Fibroblast of lung (primary cell): ENCODE results near the gene ONECUT3. TPM values are rescaled to one million over a fixed set of nuclear protein-coding genes. Genes with fewer than 3 reads are reported as not detected.

ENCODE experiments used
- DNase-seq, 2 donors: peaks; one replicate each; pipeline versions ENCODE4 v3.0.0 to v3.0.0-alpha.2; 2010; ENCODE audit warnings: low read depth in 2 of 2
- H2AFZ ChIP-seq: 2 replicates; pipeline ENCODE4 v1.5.1; 2012; ENCODE audit warnings: low read length, control low read depth, inconsistent platforms
- H3K27ac ChIP-seq: 2 replicates; pipeline ENCODE4 v1.5.1; 2011; ENCODE audit warnings: low read length, control low read depth; ENCODE audit not compliant: insufficient read depth
- H3K27me3 ChIP-seq: 2 replicates; pipeline ENCODE4 v1.5.1; 2011; ENCODE audit warnings: mild to moderate bottlenecking, low read length; ENCODE audit not compliant: control insufficient read depth, insufficient read depth
- H3K36me3 ChIP-seq: 2 replicates; pipeline ENCODE4 v1.5.1; 2011; ENCODE audit warnings: low read length; ENCODE audit not compliant: control insufficient read depth, insufficient read depth
- H3K4me1 ChIP-seq: 2 replicates; pipeline ENCODE4 v1.5.1; 2011; ENCODE audit warnings: low read length; ENCODE audit not compliant: control insufficient read depth, insufficient read depth; ENCODE audit errors: extremely low read depth
- H3K4me2 ChIP-seq: 2 replicates; pipeline ENCODE4 v1.5.1; 2011; ENCODE audit warnings: low read length, control low read depth; ENCODE audit not compliant: insufficient read depth; ENCODE audit errors: extremely low read depth
- H3K4me3 ChIP-seq, 4 experiments: fragments of 200-600 bp in 1 of 4; sonication (generic) in 1 of 4; replicated peaks in 1 of 4; 2 replicates each; pipeline ENCODE4 v1.5.1; 2011 to 2016; ENCODE audit warnings: low read length in 4 of 4, low read depth in 3 of 4, mild to moderate bottlenecking in 3 of 4, control low read depth in 2 of 4, inconsistent platforms in 1 of 4, mixed read lengths in 1 of 4; ENCODE audit not compliant: insufficient read depth in 1 of 4; ENCODE audit errors: control extremely low read depth in 1 of 4
- H3K79me2 ChIP-seq: 2 replicates; pipeline ENCODE4 v1.5.1; 2012; ENCODE audit warnings: mild to moderate bottlenecking, low read length, inconsistent platforms; ENCODE audit not compliant: control insufficient read depth, insufficient read depth
- H3K9ac ChIP-seq: 2 replicates; pipeline ENCODE4 v1.5.1; 2011; ENCODE audit warnings: mild to moderate bottlenecking, low read length, control low read depth; ENCODE audit not compliant: insufficient read depth
- H3K9me3 ChIP-seq: 2 replicates; pipeline ENCODE4 v1.5.1; 2012; ENCODE audit warnings: low read depth, low read length; ENCODE audit not compliant: control insufficient read depth, insufficient read depth
- H4K20me1 ChIP-seq: 2 replicates; pipeline ENCODE4 v1.5.1; 2011; ENCODE audit warnings: low read length; ENCODE audit not compliant: control insufficient read depth, insufficient read depth; ENCODE audit errors: extremely low read depth
- EZH2 ChIP-seq: IDR thresholded peaks from 2 replicates; pipeline ENCODE4 v1.5.1; 2012; ENCODE audit warnings: low read length, control low read depth, mild to moderate bottlenecking; ENCODE audit errors: missing control alignments
- polyA plus RNA-seq, 2 donors: library from polyadenylated mRNA; depleted of rRNA in 1 of 2; stranded (reverse) in 1 of 2; unstranded in 1 of 2; fragments of >200 nt; gene quantifications; 2 replicates each; pipeline ENCODE4 v1.2.1, GENCODE V29; 2011 to 2012; ENCODE audit warnings: missing spikeins in 1 of 2
- total RNA-seq: library from RNA; depleted of rRNA; stranded (reverse); fragments of >200 nt; gene quantifications from 2 replicates; pipeline ENCODE4 v1.2.1, GENCODE V29; 2014
- TF ChIP-seq, protein P1 (sequence below), 2 donors: IDR thresholded peaks in 1 of 2; conservative IDR thresholded peaks in 1 of 2; 1 replicate in 1 of 2; 2 replicates in 1 of 2; pipeline ENCODE4 v1.5.1; 2011 to 2012; ENCODE audit warnings: low read length in 2 of 2, control low read depth in 1 of 2, inconsistent platforms in 1 of 2, low read depth in 1 of 2, mild to moderate bottlenecking in 1 of 2

ONECUT3 gene
- total and polyA plus RNA-seq, 2 donors (not counting 1 experiment from before 2014, with no cell fraction given): not detected

DNA sequence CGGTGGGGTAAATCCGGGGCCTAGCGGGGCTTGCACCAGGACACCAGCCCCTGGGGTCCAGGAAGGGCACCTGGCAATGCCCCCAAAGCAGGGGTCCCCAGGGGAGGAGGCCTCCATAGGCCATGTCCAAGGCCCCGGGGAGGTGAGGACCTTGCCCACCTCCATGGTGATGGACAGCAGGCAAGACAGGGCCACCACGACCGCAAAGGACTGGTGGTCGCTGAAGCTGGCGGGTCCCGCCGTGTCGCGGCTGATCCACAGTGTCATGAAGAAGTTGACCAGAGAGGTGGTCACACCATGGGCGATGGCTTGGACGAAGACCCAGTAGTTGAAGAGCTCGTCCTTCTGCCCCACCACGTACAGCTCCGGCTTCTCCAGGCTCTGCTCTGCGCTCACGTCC lies 32.0 kb downstream of the ONECUT3 start:
- Histone ChIP-seq H3K79me2 (no peaks in the 10 kb centered on the region), H3K4me1 (no peaks in the 10 kb centered on the region), H3K27me3 (peaks cover 6% of the 10 kb centered on the region), H3K4me3 (no peak overlapping the region), H3K27ac (no peak overlapping the region), H3K9ac (no peak overlapping the region), H3K9me3 (no peaks in the 10 kb centered on the region), H2AFZ (no peak overlapping the region), H3K36me3 (no peaks in the 10 kb centered on the region), H4K20me1 (no peaks in the 10 kb centered on the region), H3K4me2 (no peak overlapping the region)
- no peak for TF ChIP-seq EZH2
- TF ChIP-seq, protein P1, sequence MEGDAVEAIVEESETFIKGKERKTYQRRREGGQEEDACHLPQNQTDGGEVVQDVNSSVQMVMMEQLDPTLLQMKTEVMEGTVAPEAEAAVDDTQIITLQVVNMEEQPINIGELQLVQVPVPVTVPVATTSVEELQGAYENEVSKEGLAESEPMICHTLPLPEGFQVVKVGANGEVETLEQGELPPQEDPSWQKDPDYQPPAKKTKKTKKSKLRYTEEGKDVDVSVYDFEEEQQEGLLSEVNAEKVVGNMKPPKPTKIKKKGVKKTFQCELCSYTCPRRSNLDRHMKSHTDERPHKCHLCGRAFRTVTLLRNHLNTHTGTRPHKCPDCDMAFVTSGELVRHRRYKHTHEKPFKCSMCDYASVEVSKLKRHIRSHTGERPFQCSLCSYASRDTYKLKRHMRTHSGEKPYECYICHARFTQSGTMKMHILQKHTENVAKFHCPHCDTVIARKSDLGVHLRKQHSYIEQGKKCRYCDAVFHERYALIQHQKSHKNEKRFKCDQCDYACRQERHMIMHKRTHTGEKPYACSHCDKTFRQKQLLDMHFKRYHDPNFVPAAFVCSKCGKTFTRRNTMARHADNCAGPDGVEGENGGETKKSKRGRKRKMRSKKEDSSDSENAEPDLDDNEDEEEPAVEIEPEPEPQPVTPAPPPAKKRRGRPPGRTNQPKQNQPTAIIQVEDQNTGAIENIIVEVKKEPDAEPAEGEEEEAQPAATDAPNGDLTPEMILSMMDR (conservative IDR thresholded peaks at IDR 0.05 in 1 of 2, IDR thresholded peaks at IDR 0.05 in 1 of 2; ENCODE audit: low read depth in 1 of 2, low read length in 2 of 2): no peak
- no peak for DNase-seq

DNA sequence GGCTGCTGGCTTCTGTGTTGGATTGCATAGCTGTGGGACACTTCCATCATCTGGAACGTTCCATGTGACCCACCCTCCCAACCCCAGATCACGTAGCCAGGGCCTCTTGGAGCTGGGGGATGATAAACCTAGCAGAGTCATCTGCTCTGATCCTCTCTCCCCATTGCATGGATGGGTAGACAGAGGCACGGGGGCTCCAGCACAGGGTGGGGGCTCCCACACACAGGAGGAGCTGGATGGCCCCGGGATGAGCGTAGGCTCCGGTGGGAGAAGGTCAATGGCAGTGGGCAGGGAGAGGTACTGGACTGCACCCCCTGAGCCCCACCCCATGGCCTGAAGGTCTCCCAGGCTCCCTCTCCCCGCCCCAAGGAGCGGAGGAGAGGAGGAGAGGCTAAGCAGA lies 33.4 kb downstream of the ONECUT3 start:
- no peak overlapping the region for H3K27ac ChIP-seq
- no peak overlapping the region for H2AFZ ChIP-seq
- no peaks in the 10 kb centered on the region for H3K4me1 ChIP-seq
- H3K9me3 ChIP-seq: no peaks in the 10 kb centered on the region
- no peak overlapping the region for H3K4me3 ChIP-seq
- H3K79me2 ChIP-seq: no peaks in the 10 kb centered on the region
- peaks cover 6% of the 10 kb centered on the region for H3K27me3 ChIP-seq
- no peak overlapping the region for H3K4me2 ChIP-seq
- H3K36me3 ChIP-seq: no peaks in the 10 kb centered on the region
- H4K20me1 ChIP-seq: no peaks in the 10 kb centered on the region
- no peak for DNase-seq
- no peak overlapping the region for H3K9ac ChIP-seq
- no peak for TF ChIP-seq EZH2
- TF ChIP-seq, protein P1 (conservative IDR thresholded peaks at IDR 0.05 in 1 of 2, IDR thresholded peaks at IDR 0.05 in 1 of 2; ENCODE audit: low read depth in 1 of 2, low read length in 2 of 2): no peak

DNA sequence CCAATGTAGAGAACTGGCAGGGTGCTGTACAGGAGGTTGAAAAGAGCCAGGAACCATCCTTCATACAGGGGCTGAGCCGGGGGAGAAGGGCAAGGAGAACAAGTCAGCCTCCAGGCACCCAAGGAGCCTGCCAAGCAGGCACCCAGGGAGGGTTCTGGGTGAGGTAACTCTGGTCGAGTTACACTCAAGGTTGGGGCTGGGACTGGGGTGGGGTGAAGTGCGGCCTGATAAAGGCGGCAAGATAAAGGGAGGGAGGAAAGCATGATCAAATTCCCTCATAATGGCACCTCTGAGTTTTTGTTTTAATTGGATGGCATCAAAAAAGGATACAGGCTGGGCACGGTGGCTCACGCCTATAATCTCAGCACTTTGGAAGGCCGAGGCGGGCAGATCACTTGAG lies 33.8 kb downstream of the ONECUT3 start:
- DNase-seq: no peak
- no peak overlapping the region for H3K4me2 ChIP-seq
- no peak for TF ChIP-seq EZH2
- TF ChIP-seq, protein P1 (conservative IDR thresholded peaks at IDR 0.05 in 1 of 2, IDR thresholded peaks at IDR 0.05 in 1 of 2; ENCODE audit: low read depth in 1 of 2, low read length in 2 of 2): no peak
- H3K9ac ChIP-seq: no peak overlapping the region
- H3K4me1 ChIP-seq: no peaks in the 10 kb centered on the region
- H3K36me3 ChIP-seq: no peaks in the 10 kb centered on the region
- H4K20me1 ChIP-seq: no peaks in the 10 kb centered on the region
- no peaks in the 10 kb centered on the region for H3K9me3 ChIP-seq
- H3K79me2 ChIP-seq: no peaks in the 10 kb centered on the region
- peaks cover 6% of the 10 kb centered on the region for H3K27me3 ChIP-seq
- no peak overlapping the region for H3K4me3 ChIP-seq
- H2AFZ ChIP-seq: no peak overlapping the region
- no peak overlapping the region for H3K27ac ChIP-seq
